Ishikawa (cell line): ENCODE data around the gene MRM1.

Experiments used
- CEBPB ChIP-seq: IDR thresholded peaks from 2 replicates; pipeline ENCODE4 v1.6.1; 2012
- EGR1 ChIP-seq: IDR thresholded peaks from 2 replicates; pipeline ENCODE4 v1.6.1; 2012
- EP300 ChIP-seq: IDR thresholded peaks from 2 replicates; pipeline ENCODE4 v1.6.1; 2012; ENCODE audit warnings: borderline replicate concordance
- FOXM1 ChIP-seq: IDR thresholded peaks from 2 replicates; pipeline ENCODE4 v1.6.1; 2012; ENCODE audit warnings: low read depth, borderline replicate concordance
- NFIC ChIP-seq: IDR thresholded peaks from 2 replicates; pipeline ENCODE4 v1.6.1; 2012
- RAD21 ChIP-seq: IDR thresholded peaks from 2 replicates; pipeline ENCODE4 v1.6.1; 2012; ENCODE audit warnings: low read depth
- TAF1 ChIP-seq: IDR thresholded peaks from 2 replicates; pipeline ENCODE4 v1.6.1; 2012; ENCODE audit warnings: low read depth, mild to moderate bottlenecking
- TCF12 ChIP-seq: IDR thresholded peaks from 2 replicates; pipeline ENCODE4 v1.6.1; 2012; ENCODE audit warnings: low read depth
- TEAD4 ChIP-seq: IDR thresholded peaks from 2 replicates; pipeline ENCODE4 v1.6.1; 2012
- YY1 ChIP-seq: IDR thresholded peaks from 2 replicates; pipeline ENCODE4 v1.6.1; 2012; ENCODE audit warnings: low read depth
- ZBTB7A ChIP-seq: IDR thresholded peaks from 2 replicates; pipeline ENCODE4 v1.6.1; 2012; ENCODE audit warnings: low read depth
- TF ChIP-seq, protein P1 (sequence below): IDR thresholded peaks from 2 replicates; pipeline ENCODE4 v1.6.1; 2012
- TF ChIP-seq, protein P2 (sequence below): IDR thresholded peaks from 2 replicates; pipeline ENCODE4 v1.6.1; 2012; ENCODE audit warnings: low read depth, mild to moderate bottlenecking
- TF ChIP-seq, protein P3 (sequence below): IDR thresholded peaks from 2 replicates; pipeline ENCODE4 v1.6.1; 2012

DNA sequence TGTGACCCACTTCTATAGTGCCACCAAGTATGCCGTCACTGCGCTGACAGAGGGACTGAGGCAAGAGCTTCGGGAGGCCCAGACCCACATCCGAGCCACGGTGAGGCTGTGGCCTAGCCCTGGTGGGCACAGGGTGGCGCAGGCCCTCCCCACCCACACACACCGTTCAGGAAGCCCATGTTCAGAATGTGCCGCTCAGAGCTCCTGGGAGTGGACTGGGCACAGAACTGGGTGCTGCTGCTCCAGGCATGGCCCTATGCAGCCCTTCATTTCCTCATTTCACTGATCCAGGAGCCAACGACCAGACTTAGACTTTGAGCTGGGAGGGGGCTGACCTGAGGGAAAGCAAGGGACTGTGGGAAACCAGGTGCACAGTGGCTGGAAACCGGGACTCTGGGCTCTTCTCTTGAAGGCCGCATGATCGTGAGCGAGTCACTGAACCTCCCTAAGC is 2.4 kb upstream of the MRM1 start:
- TF ChIP-seq ZBTB7A (no peak), RAD21 (no peak), EGR1 (no peak), EP300 (no peak), FOXM1 (no peak), YY1 (no peak), CEBPB (no peak), TCF12 (no peak), TAF1 (no peak), TEAD4 (no peak), NFIC (no peak)
- TF ChIP-seq, protein P1, sequence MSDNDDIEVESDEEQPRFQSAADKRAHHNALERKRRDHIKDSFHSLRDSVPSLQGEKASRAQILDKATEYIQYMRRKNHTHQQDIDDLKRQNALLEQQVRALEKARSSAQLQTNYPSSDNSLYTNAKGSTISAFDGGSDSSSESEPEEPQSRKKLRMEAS = no peak
- TF ChIP-seq, protein P2, sequence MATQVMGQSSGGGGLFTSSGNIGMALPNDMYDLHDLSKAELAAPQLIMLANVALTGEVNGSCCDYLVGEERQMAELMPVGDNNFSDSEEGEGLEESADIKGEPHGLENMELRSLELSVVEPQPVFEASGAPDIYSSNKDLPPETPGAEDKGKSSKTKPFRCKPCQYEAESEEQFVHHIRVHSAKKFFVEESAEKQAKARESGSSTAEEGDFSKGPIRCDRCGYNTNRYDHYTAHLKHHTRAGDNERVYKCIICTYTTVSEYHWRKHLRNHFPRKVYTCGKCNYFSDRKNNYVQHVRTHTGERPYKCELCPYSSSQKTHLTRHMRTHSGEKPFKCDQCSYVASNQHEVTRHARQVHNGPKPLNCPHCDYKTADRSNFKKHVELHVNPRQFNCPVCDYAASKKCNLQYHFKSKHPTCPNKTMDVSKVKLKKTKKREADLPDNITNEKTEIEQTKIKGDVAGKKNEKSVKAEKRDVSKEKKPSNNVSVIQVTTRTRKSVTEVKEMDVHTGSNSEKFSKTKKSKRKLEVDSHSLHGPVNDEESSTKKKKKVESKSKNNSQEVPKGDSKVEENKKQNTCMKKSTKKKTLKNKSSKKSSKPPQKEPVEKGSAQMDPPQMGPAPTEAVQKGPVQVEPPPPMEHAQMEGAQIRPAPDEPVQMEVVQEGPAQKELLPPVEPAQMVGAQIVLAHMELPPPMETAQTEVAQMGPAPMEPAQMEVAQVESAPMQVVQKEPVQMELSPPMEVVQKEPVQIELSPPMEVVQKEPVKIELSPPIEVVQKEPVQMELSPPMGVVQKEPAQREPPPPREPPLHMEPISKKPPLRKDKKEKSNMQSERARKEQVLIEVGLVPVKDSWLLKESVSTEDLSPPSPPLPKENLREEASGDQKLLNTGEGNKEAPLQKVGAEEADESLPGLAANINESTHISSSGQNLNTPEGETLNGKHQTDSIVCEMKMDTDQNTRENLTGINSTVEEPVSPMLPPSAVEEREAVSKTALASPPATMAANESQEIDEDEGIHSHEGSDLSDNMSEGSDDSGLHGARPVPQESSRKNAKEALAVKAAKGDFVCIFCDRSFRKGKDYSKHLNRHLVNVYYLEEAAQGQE = no peak
- TF ChIP-seq, protein P3, sequence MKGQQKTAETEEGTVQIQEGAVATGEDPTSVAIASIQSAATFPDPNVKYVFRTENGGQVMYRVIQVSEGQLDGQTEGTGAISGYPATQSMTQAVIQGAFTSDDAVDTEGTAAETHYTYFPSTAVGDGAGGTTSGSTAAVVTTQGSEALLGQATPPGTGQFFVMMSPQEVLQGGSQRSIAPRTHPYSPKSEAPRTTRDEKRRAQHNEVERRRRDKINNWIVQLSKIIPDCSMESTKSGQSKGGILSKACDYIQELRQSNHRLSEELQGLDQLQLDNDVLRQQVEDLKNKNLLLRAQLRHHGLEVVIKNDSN = no peak
